ENCODE results near the gene ENG. TPM values are rescaled to one million over a fixed set of nuclear protein-coding genes. Genes with fewer than 3 reads are reported as not detected.

Gene ENG
- total RNA-seq, 1 experiment from 2014 or later = 0.76 TPM

GRCh38 chr9:127887792-127888191, 33.3 kb upstream of the ENG start:
- no peak for DNase-seq (ENCODE audit: low read depth, low spot score)
- no peaks in the 10 kb centered on the region for H3K79me2 ChIP-seq (ENCODE audit: insufficient read depth, low read length)
- H3K4me1 ChIP-seq (ENCODE audit: control insufficient read depth in 1 of 2, insufficient read depth in 2 of 2, low read length in 2 of 2) = peaks cover 15 to 16% of the 10 kb centered on the region in 2 experiments; a peak in 3 of 4 replicates
- peaks cover 0 to 6% of the 10 kb centered on the region in 2 experiments; a peak in 1 of 4 replicates for H3K9me3 ChIP-seq (ENCODE audit: control insufficient read depth in 1 of 2, insufficient read depth in 1 of 2, low read depth in 1 of 2, low read length in 2 of 2)
- intact Hi-C loops (cut with micrococcal nuclease) = no loop called here
- no peak overlapping the region for H3K4me2 ChIP-seq (ENCODE audit: low read length)
- H3K9me2 ChIP-seq (ENCODE audit: insufficient read depth) = no peaks in the 10 kb centered on the region
- POLR2A ChIA-PET = no interaction called here
- RAD21 ChIA-PET (ENCODE audit: low non-redundant PET in 1 of 2, low total read pairs in 2 of 2, uncharacterized antibody in 2 of 2, unreplicated experiment in 2 of 2) = no interaction called here
- no peaks in the 10 kb centered on the region for H4K20me1 ChIP-seq (ENCODE audit: insufficient read depth)
- ATAC-seq = peak; percentile 60
- no peak overlapping the region for H3K9ac ChIP-seq (ENCODE audit: low read length)
- no peaks in the 10 kb centered on the region for H3K27me3 ChIP-seq (ENCODE audit: insufficient read depth, low read length)
- BruUV-seq (replicated peaks) = no TSS peak
- H2AFZ ChIP-seq (ENCODE audit: low read depth, low read length, poor library complexity, severe bottlenecking) = no peak overlapping the region
- no peak overlapping the region for H3K4me3 ChIP-seq (replicated peaks in 1 of 2; ENCODE audit: low read depth in 1 of 2, low read length in 2 of 2)
- peaks cover 8 to 36% of the 10 kb centered on the region in 2 experiments for H3K36me3 ChIP-seq (ENCODE audit: control insufficient read depth in 1 of 2, insufficient read depth in 2 of 2, low read length in 2 of 2)
- CTCF ChIA-PET = no interaction called here
- no peak for TF ChIP-seq POLR2A (IDR thresholded peaks at IDR 0.05; ENCODE audit: borderline replicate concordance, extremely low read depth, insufficient read depth, insufficient read length)
- TF ChIP-seq CTCF (IDR thresholded peaks at IDR 0.05 in 2 of 3, conservative IDR thresholded peaks at IDR 0.05 in 1 of 3; ENCODE audit: borderline replicate concordance in 1 of 3, insufficient read depth in 1 of 3, low read depth in 2 of 3, low read length in 2 of 3) = peak in 2 of 3 experiments; percentile 15 to 25; a peak in 1 of 6 replicates
- H3K27ac ChIP-seq (ENCODE audit: low read depth, low read length) = no peak overlapping the region

DNA sequence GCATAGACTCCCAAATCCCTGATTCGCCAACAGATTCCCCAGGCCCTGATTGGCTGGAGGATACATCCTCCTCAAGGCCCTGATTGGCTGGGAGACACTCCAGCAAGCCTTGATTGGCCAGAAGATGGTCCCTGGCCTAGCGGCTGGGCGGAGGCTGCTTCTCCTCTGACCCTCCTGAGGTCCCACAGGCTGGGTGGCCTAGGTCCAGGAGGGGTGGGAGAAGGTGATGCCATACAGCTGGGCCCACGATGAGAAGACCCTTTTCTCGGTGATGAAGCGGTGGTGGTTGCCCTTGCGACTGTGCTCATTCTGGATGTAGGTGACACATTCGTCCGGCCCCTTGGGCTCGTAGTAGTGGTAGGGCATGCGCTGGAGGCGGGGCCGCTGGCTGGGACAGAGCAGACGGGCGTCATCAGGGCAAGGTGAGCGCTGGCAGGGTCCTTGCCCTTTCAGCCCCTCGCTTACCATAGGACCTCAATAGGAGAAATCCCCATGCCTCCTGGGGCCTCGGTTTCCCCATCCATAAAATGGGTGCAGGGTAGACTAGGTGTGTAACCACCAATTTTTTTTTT, 32.0 kb upstream of the ENG start:
- BruUV-seq (replicated peaks) = no TSS peak
- ChIA-PET POLR2A (no interaction called here), CTCF (no interaction called here), RAD21 (ENCODE audit: low non-redundant PET in 1 of 2, low total read pairs in 2 of 2, uncharacterized antibody in 2 of 2, unreplicated experiment in 2 of 2) (no interaction called here)
- no peak overlapping the region for H3K4me3 ChIP-seq (replicated peaks in 1 of 2; ENCODE audit: low read depth in 1 of 2, low read length in 2 of 2)
- no peaks in the 10 kb centered on the region for H3K9me3 ChIP-seq (ENCODE audit: control insufficient read depth in 1 of 2, insufficient read depth in 1 of 2, low read depth in 1 of 2, low read length in 2 of 2)
- H3K27me3 ChIP-seq (ENCODE audit: insufficient read depth, low read length) = no peaks in the 10 kb centered on the region
- H3K36me3 ChIP-seq (ENCODE audit: control insufficient read depth in 1 of 2, insufficient read depth in 2 of 2, low read length in 2 of 2) = peaks cover 7 to 29% of the 10 kb centered on the region in 2 experiments
- H3K79me2 ChIP-seq (ENCODE audit: insufficient read depth, low read length) = no peaks in the 10 kb centered on the region
- no peak overlapping the region for H3K4me2 ChIP-seq (ENCODE audit: low read length)
- peak; percentile 68 for ATAC-seq
- no peaks in the 10 kb centered on the region for H4K20me1 ChIP-seq (ENCODE audit: insufficient read depth)
- H3K27ac ChIP-seq (ENCODE audit: low read depth, low read length) = no peak overlapping the region
- intact Hi-C loops (cut with micrococcal nuclease) = no loop called here
- no peak overlapping the region for H2AFZ ChIP-seq (ENCODE audit: low read depth, low read length, poor library complexity, severe bottlenecking)
- DNase-seq (ENCODE audit: low read depth, low spot score) = no peak
- H3K9me2 ChIP-seq (ENCODE audit: insufficient read depth) = no peaks in the 10 kb centered on the region
- TF ChIP-seq, protein P1, sequence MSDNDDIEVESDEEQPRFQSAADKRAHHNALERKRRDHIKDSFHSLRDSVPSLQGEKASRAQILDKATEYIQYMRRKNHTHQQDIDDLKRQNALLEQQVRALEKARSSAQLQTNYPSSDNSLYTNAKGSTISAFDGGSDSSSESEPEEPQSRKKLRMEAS (IDR thresholded peaks at IDR 0.05) = no peak
- TF ChIP-seq SP1 (IDR thresholded peaks at IDR 0.05; ENCODE audit: low read depth) = peak; percentile 60; the same call in 1 of the 2 replicates
- no peak overlapping the region for H3K9ac ChIP-seq (ENCODE audit: low read length)
- peaks cover 18 to 23% of the 10 kb centered on the region in 2 experiments; a peak in 3 of 4 replicates for H3K4me1 ChIP-seq (ENCODE audit: control insufficient read depth in 1 of 2, insufficient read depth in 2 of 2, low read length in 2 of 2)
